Activated naive CD8-positive, alpha-beta T cell treated with anti-CD3 and anti-CD28 coated beads, Interleukin-2, amount 10 ng/mL, durations not matched to agents 7 days and 5 days (primary cell): ENCODE results near the gene RNF148. TPM values are rescaled to one million over a fixed set of nuclear protein-coding genes. Genes with fewer than 3 reads are reported as not detected.
"Not testable (repeated sequence)": the region's sequence is repeated elsewhere in the genome, so short reads cannot be mapped to it uniquely, and the experiment has no call there.

Experiments
- ATAC-seq: fragments of 150-1000 bp; cut with Tn5 transposase; one replicate; pipeline ENCODE4 v1.10.0; 2021; ENCODE audit warnings: low read depth, moderate library complexity
- POLR2A ChIA-PET: fragments of 350-600 bp; sonication (Branson Sonifier 250); formaldehyde crosslinking; loops from one replicate; lab custom pipeline; 2021; ENCODE audit warnings: antibody characterized with exemption; lab: Charles Lee
- DNase-seq: peaks from one replicate; pipeline ENCODE4 v3.0.0; 2021
- H3K27ac Mint-ChIP-seq: one replicate; pipeline ENCODE4 v1.8.0; 2022; ENCODE audit warnings: mild to moderate bottlenecking, mixed read lengths
- H3K27me3 Mint-ChIP-seq: one replicate; pipeline ENCODE4 v1.8.0; 2022; ENCODE audit warnings: mild to moderate bottlenecking, moderate library complexity, mixed read lengths
- H3K36me3 Mint-ChIP-seq: one replicate; pipeline ENCODE4 v1.8.0; 2021; ENCODE audit warnings: mild to moderate bottlenecking, mixed read lengths
- H3K4me1 Mint-ChIP-seq: one replicate; pipeline ENCODE4 v1.8.0; 2021; ENCODE audit warnings: mixed read lengths
- H3K4me3 Mint-ChIP-seq: one replicate; pipeline ENCODE4 v1.8.0; 2022; ENCODE audit warnings: mild to moderate bottlenecking, moderate library complexity, mixed read lengths
- H3K9me3 Mint-ChIP-seq: one replicate; pipeline ENCODE4 v1.8.0; 2021; ENCODE audit warnings: mixed read lengths
- total RNA-seq, 2 experiments: library from RNA; stranded (reverse); gene quantifications; one replicate each; pipeline ENCODE4 v1.2.3, GENCODE V29; 2021

Gene RNF148
- total RNA-seq, 2 experiments from 2014 or later, result not detected

GRCh38 chr7:122682815-122683550, 19.7 kb downstream of the RNF148 start:
- DNase-seq (no peak), ATAC-seq (no peak)
- Mint-ChIP-seq H3K4me3 (no peak overlapping the region), H3K9me3 (peaks cover 3% of the 10 kb centered on the region), H3K36me3 (no peaks in the 10 kb centered on the region), H3K4me1 (no peaks in the 10 kb centered on the region), H3K27ac (no peak overlapping the region), H3K27me3 (no peaks in the 10 kb centered on the region)
- POLR2A ChIA-PET, result no interaction called here

- not testable (repeated sequence) for H3K4me1 Mint-ChIP-seq
Measured at GRCh38 chr7:122681186-122681585, 21.5 kb downstream of the RNF148 start.

GRCh38 chr7:122679813-122680212, 22.9 kb downstream of the RNF148 start:
- Mint-ChIP-seq H3K9me3 (peaks cover 3% of the 10 kb centered on the region), H3K4me1 (no peaks in the 10 kb centered on the region), H3K27me3 (no peaks in the 10 kb centered on the region), H3K36me3 (no peaks in the 10 kb centered on the region), H3K4me3 (no peak overlapping the region), H3K27ac (no peak overlapping the region)
- POLR2A ChIA-PET, result no interaction called here
- ATAC-seq (no peak), DNase-seq (no peak)

More at GRCh38 chr7:122681186-122681585, 21.5 kb downstream of the RNF148 start:
- H3K27me3 Mint-ChIP-seq, H3K9me3 Mint-ChIP-seq, H3K27ac Mint-ChIP-seq, H3K4me3 Mint-ChIP-seq, H3K36me3 Mint-ChIP-seq, DNase-seq, POLR2A ChIA-PET, ATAC-seq: not testable (repeated sequence)

- DNase-seq, ATAC-seq, H3K27me3 Mint-ChIP-seq, H3K36me3 Mint-ChIP-seq, H3K4me1 Mint-ChIP-seq, H3K4me3 Mint-ChIP-seq, POLR2A ChIA-PET, H3K9me3 Mint-ChIP-seq, H3K27ac Mint-ChIP-seq: not testable (repeated sequence)
Measured at GRCh38 chr7:122679269-122679709, 23.4 kb downstream of the RNF148 start.

GRCh38 chr7:122677149-122677548, 25.6 kb downstream of the RNF148 start:
- Mint-ChIP-seq H3K36me3 (no peaks in the 10 kb centered on the region), H3K9me3 (peaks cover 3% of the 10 kb centered on the region), H3K4me1 (no peaks in the 10 kb centered on the region), H3K4me3 (no peak overlapping the region), H3K27ac (no peak overlapping the region), H3K27me3 (no peaks in the 10 kb centered on the region)
- POLR2A ChIA-PET, result no interaction called here
- DNase-seq (no peak), ATAC-seq (no peak)

DNA sequence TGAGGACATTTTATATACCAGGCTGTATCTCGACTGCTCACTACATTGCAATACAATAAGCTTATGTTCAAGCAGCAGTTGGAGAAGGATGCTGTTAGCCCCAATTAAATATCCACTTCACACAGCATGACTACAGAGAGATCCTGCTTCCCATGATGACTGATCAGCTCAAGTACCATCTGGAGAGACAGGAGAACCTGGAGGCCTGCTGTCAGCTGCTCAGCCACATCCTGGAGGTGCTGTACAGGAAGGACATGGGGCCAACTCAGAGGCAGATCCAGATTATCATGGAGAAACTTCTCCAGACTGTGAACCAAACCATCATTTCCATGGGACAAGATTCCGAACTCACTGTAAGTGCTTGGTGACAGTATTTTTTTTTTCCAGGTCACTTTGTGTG, 26.3 kb downstream of the RNF148 start:
- no peaks in the 10 kb centered on the region for H3K27me3 Mint-ChIP-seq
- DNase-seq (no peak), ATAC-seq (no peak)
- peaks cover 3% of the 10 kb centered on the region for H3K9me3 Mint-ChIP-seq
- H3K4me3 Mint-ChIP-seq, result no peak overlapping the region
- no peaks in the 10 kb centered on the region for H3K36me3 Mint-ChIP-seq
- no peaks in the 10 kb centered on the region for H3K4me1 Mint-ChIP-seq
- no peak overlapping the region for H3K27ac Mint-ChIP-seq
- POLR2A ChIA-PET, result no interaction called here

- Mint-ChIP-seq H3K4me3 (no peak overlapping the region), H3K27me3 (no peaks in the 10 kb centered on the region), H3K4me1 (no peaks in the 10 kb centered on the region), H3K27ac (no peak overlapping the region), H3K36me3 (no peaks in the 10 kb centered on the region), H3K9me3 (peaks cover 3% of the 10 kb centered on the region)
- no peak for DNase-seq
- POLR2A ChIA-PET, result no interaction called here
- no peak for ATAC-seq
Measured at GRCh38 chr7:122675621-122676020, 27.1 kb downstream of the RNF148 start.

GRCh38 chr7:122675011-122675410, 27.7 kb downstream of the RNF148 start:
- no peaks in the 10 kb centered on the region for H3K36me3 Mint-ChIP-seq
- no peak overlapping the region for H3K4me3 Mint-ChIP-seq
- no peaks in the 10 kb centered on the region for H3K4me1 Mint-ChIP-seq
- POLR2A ChIA-PET, result no interaction called here
- no peak for DNase-seq
- peaks cover 3% of the 10 kb centered on the region for H3K9me3 Mint-ChIP-seq
- no peak for ATAC-seq
- H3K27ac Mint-ChIP-seq, result no peak overlapping the region
- no peaks in the 10 kb centered on the region for H3K27me3 Mint-ChIP-seq

GRCh38 chr7:122674502-122674901, 28.2 kb downstream of the RNF148 start:
- no peak for ATAC-seq
- no peak for DNase-seq
- Mint-ChIP-seq H3K4me3 (no peak overlapping the region), H3K36me3 (no peaks in the 10 kb centered on the region), H3K9me3 (peaks cover 3% of the 10 kb centered on the region), H3K27ac (no peak overlapping the region), H3K4me1 (no peaks in the 10 kb centered on the region), H3K27me3 (no peaks in the 10 kb centered on the region)
- POLR2A ChIA-PET, result no interaction called here

GRCh38 chr7:122673951-122674350, 28.8 kb downstream of the RNF148 start:
- H3K9me3 Mint-ChIP-seq, result peaks cover 3% of the 10 kb centered on the region
- no peak for DNase-seq

GRCh38 chr7:122672536-122672935, 30.2 kb downstream of the RNF148 start:
- H3K4me1 Mint-ChIP-seq, result no peaks in the 10 kb centered on the region
- POLR2A ChIA-PET, result no interaction called here

More at GRCh38 chr7:122673951-122674350, 28.8 kb downstream of the RNF148 start:
- Mint-ChIP-seq H3K27ac (no peak overlapping the region), H3K36me3 (no peaks in the 10 kb centered on the region), H3K4me1 (no peaks in the 10 kb centered on the region), H3K27me3 (no peaks in the 10 kb centered on the region), H3K4me3 (no peak overlapping the region)
- POLR2A ChIA-PET, result no interaction called here
- no peak for ATAC-seq

DNA sequence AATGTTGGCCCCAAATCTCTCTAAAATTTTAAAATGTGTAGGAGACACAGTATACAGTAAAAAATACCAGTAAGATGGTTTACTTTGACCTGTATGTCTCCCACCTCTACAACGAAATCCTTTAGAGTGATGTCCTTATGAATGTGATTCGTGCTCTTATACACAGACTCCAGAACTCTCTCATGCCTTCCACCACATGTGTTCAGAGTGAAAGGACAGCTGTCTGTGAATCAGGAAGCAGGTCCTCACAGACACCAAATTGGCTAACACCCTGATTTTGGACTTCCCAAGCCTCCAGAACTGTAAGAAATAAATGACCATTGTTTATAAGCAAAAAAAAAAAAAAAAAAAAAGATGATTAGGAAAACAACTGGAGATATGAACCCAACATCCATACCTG, 39.0 kb downstream of the RNF148 start:
- Mint-ChIP-seq H3K9me3 (no peaks in the 10 kb centered on the region), H3K4me1 (no peaks in the 10 kb centered on the region), H3K27me3 (no peaks in the 10 kb centered on the region), H3K36me3 (no peaks in the 10 kb centered on the region), H3K4me3 (no peak overlapping the region), H3K27ac (no peak overlapping the region)
- ATAC-seq, result no peak
- DNase-seq, result no peak
- POLR2A ChIA-PET, result no interaction called here

More at GRCh38 chr7:122672536-122672935, 30.2 kb downstream of the RNF148 start:
- no peak overlapping the region for H3K27ac Mint-ChIP-seq
- H3K4me3 Mint-ChIP-seq, result no peak overlapping the region
- ATAC-seq (no peak), DNase-seq (no peak)
- H3K27me3 Mint-ChIP-seq, result no peaks in the 10 kb centered on the region
- no peaks in the 10 kb centered on the region for H3K9me3 Mint-ChIP-seq
- no peaks in the 10 kb centered on the region for H3K36me3 Mint-ChIP-seq

- H3K27ac Mint-ChIP-seq, result no peak overlapping the region
- POLR2A ChIA-PET, result interaction anchor here (0.6 kb wide), 1 partner anchor 252 kb away, joined by 5 read pairs; no protein-coding TSS in a partner anchor
- H3K9me3 Mint-ChIP-seq, result peaks cover 1% of the 10 kb centered on the region
Measured at GRCh38 chr7:122658856-122659255, 43.9 kb downstream of the RNF148 start.

GRCh38 chr7:122653685-122654084, 49.0 kb downstream of the RNF148 start:
- Mint-ChIP-seq H3K9me3 (peaks cover 1% of the 10 kb centered on the region), H3K36me3 (no peaks in the 10 kb centered on the region), H3K4me1 (no peaks in the 10 kb centered on the region), H3K27me3 (no peaks in the 10 kb centered on the region), H3K4me3 (no peak overlapping the region), H3K27ac (no peak overlapping the region)
- POLR2A ChIA-PET, result no interaction called here
- no peak for DNase-seq
- no peak for ATAC-seq

More at GRCh38 chr7:122658856-122659255, 43.9 kb downstream of the RNF148 start:
- no peaks in the 10 kb centered on the region for H3K27me3 Mint-ChIP-seq
- ATAC-seq (no peak), DNase-seq (no peak)
- H3K36me3 Mint-ChIP-seq, result no peaks in the 10 kb centered on the region
- no peak overlapping the region for H3K4me3 Mint-ChIP-seq
- H3K4me1 Mint-ChIP-seq, result no peaks in the 10 kb centered on the region
